Stimulated activated CD4-positive, alpha-beta T cell treated with anti-CD3 and anti-CD28 coated beads, Interleukin-15, amount 100 ng/mL, for 1 hour (primary cell): ENCODE measurements around the gene NCAM2.
"Not testable (repeated sequence)": the region's sequence is repeated elsewhere in the genome, so short reads cannot be mapped to it uniquely, and the experiment has no call there.

Experiments used
- DNase-seq, 2 donors: peaks; one replicate each; pipeline ENCODE4 v3.0.0-alpha.2; 2020; ENCODE audit warnings: low read depth in 1 of 2, low spot score in 1 of 2

The NCAM2 gene

DNA sequence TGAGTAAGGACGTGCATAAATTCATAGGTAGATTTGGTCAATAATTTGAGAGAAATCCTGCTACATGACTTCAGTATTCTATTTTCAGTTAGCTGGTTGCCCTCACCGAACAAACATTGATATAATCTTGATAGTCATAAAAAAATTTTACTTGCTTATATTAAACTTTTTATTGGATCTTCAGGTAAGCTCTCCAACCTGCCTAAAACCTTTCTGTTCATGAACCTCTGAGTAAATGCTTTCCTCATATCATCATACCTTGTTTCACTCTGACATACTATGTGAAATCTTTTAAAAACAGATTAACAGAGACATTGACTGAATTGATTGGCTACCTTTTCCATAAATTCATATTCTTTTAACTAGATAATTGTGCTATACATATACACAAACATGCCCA, 299.0 kb downstream of the NCAM2 start:
- DNase-seq, result no peak

DNA sequence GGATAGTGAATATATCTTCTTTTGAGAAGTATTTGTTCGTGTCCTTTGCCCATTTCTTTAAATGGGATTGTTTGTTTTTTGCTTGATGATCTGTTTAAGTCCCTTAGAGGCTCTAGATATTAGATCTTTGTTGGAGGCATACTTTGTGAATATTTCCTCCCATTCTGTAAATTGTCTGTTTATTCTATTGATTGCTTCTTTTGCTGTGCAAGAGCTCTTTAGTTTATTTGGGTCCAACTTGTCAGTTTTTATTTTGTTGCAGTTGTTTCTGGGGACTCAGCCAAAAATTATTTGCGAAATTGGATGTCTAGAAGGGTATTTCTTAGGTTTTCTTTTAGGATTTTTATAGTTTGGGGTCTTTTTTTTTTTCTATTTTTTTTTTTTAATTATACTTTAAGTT, 302.8 kb downstream of the NCAM2 start:
- no peak for DNase-seq

DNA sequence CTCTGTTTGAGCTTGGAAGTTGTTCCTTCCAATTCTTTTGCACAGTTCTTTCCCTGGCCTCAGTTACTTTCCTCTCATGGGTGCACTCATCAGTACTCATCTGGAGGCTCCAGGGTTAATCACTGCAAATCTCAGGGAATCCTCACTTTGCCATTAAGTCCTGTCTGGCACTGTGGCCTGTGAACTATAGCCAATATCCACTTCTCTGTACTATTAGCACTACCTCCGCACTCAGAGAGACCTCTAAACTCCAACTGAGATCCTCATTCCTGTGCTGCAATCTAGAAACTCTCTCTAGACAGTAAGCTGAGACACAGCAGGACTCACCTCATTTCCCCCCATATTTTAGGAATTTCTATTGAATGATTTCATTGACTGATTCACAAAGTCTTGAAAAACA, 311.3 kb downstream of the NCAM2 start:
- no peak for DNase-seq

DNA sequence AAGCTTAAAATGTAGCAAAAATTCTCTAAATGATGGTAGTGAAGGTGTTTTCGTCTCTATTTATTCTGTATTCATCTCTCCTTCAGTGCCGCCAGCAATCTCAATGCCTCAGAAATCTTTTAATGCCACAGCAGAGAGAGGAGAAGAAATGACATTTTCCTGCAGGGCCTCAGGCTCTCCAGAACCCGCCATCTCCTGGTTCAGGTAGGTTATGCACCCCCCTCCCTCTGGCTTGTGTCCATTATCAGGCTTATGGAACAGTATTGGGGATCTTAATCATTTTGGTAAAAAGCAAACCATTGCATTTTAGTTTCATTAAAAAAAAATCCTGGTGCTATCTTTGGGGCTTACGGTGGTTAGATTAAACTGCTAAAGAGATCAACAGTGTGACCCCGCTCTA, 326.1 kb downstream of the NCAM2 start:
- DNase-seq, result no peak

DNA sequence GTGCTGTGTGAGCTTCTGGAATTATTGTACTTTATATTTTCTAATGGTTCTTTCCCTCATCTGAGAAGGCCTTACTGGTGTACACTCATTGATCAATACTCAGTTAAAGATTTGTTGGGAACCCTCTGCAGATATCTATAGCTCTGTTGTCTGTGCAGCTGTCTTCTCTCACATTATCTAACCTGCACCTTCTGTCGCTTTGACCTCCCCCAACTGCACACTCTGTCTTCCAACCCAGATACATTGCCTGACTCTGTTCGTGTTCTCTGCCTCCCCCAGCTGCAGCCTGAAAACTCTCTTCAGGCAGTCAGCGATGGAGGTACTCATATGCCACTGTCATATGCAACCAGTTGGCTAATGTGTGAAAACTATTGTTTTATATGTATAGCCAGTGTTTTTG, 334.3 kb downstream of the NCAM2 start:
- DNase-seq, result no peak

DNA sequence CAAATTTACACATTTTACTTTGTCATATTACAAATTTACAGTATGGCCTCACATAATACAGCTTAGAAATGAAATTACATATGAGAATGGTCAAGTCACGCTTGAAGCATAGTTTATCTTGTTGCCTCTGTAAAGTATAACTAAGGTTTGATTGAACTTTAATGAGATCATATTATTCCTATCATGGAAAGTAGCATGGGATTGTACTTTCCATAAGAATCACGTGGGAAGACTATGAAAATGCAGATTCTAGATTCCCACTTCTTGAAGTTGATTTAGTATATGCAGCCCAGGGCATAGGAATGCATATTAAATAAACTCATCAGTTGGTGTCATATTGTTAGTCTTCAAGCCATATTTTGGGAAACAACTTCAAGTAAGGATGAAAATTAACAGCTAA, 342.8 kb downstream of the NCAM2 start:
- DNase-seq, result no peak

DNA sequence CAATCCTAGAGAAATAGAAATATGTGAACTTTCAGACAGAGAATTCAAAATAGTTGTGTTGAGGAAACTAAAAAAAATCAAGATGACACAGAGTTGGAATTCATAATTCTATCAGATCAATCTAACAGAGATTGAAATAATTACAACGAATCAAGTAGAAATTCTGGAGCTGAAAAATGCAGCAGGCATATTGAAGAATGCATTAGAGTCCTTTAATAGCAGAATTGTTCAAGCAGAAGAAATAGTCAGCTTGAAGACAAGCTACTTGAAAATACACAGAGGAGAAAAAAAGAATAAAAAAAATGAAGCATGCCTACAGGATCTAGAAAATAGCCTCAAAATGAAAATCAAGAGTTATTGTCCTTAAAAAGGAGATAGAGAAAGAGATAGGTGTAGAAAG, 347.1 kb downstream of the NCAM2 start:
- no peak for DNase-seq

DNA sequence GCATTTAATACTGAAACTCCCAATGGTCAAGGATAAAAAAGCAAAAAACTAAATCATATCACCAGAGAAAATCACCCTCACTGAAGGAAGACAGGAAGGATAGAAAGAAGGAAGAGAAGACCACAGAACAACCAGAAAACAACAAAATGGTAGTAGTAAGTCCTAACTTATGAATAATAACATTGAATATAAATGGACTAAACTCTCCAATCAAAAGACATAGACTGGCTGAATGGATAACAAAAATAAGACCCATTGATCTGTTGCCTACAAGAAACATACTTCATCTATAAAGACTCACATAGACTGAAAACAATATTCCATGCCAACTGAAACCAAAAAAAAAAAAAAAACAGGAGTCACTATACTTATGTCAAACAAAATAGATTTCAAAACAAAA, 347.7 kb downstream of the NCAM2 start:
- DNase-seq, result no peak

DNA sequence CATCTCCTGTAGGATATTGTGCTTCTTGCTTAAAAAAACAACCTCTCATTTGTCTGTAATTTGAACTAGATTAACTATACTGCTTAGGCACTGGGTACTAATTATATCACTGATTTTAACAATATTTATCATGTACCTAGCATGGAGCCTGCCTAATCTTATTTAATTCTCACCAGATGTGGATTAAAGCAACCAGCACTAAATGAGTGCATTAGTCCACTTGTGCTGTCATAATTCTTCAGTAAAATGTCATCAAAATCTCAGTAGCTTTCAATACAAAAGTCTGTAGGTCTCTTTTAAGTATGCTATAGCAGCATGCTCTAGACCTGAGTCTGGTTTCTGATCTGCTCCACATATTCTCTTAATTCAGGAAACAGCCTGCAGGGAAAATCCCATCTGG, 368.1 kb downstream of the NCAM2 start:
- no peak for DNase-seq

DNA sequence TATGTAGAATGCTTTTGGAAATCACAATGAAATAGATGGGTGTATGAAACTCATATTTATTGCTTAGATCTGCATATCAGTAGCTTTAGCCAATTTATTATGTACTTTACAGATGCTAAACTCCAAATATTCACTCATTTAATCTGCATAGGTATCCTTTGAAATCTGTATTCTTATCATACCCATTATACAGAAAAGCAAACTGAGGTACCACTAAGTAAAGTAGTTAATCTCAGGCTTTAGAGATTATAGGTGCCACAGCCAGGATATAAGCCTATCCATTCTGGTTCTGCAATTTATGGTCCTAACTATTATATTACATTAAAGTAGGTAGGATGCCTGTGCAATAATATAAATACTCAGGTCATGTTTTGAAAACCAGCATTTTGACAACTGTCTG, 369.4 kb downstream of the NCAM2 start:
- DNase-seq, result no peak

DNA sequence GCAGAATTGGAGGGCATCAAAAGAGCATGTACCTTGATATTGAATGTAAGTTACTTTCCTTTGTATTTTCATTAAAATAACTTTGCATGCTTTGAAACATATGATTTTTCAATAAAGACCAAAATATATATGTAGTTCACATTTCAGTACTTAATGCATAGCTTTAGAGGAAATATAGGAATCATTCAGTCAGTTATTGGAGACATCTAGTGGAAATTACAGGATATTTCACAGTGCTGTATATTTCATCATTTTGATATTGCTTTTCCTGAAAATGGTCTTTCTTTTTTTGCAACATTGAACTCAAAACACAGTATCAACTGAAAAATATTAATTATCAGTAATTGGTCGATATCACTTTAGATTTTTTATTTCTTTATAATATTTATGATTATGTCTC, 375.8 kb downstream of the NCAM2 start:
- no peak for DNase-seq

DNA sequence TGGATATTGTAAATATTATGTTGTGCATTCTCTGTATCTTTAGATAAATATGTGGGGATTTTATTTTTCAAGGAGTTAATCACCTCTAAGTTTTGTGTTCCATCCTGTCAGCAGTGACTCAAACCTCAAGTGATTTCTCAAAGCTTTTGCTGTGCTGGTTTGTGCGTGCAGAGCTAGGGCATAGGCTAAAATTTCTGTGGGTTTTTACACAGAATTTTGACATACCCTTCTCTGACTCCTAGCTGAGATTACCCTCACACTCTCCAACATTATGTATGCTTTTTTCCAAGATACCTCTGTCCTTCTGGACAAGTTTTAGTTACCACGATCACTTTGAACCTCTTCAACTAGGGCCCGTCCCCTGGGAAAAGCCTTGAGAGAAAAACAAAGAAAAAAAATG, 384.9 kb downstream of the NCAM2 start:
- no peak for DNase-seq

DNA sequence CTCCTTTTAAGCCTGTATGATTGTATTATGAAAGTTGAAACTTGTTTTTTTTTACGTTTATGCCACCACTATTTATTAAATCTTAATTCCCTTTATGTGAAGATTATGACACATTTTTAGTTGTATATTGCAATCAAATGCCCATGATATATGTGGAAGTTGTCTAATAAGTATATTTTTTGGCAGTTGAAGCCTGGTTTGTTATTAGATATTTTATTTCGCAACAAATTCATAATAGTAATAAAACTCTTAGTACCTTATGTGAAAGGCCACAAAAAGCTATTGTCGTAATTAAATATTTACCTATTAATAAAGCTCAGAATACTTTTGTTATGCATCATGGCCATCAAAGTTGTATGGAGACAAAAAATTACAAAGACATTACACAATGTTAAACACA, 386.8 kb downstream of the NCAM2 start:
- DNase-seq, result no peak

DNA sequence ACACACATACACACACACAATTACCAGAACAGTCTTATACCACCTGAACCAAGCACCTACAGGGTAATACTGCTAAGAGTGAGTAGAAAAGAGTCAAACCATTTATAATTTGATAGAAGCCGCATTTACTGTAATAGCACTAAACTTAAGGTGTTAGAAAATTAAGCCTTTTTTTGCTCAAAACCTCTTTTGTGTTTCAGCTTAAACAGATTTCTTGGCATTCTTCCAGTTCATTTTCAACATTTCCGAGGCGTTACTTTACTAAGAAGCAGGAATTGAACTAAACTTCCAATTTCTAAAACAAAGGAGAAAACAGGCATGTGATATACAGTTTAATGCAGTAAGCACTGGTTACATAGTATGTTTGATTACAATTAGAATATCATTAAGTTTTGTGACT, 387.2 kb downstream of the NCAM2 start:
- DNase-seq, result no peak

DNA sequence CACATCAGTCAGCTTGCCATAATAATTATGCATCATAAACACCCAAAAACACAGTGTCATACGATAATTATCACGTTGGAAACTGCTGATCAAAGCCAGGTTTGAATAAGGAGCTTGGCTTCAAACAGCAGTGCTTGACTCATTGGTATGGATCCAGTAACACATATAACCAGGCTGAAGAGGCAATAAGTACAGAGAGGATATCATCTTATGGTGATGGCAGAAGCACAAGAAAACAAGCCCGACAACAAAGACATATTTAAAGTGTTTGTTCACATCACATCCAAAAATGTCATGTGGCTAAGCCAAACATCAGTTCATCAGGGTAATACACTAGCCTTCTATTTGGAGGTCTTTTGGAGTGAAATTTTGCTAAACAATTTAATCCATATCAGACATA, 389.7 kb downstream of the NCAM2 start:
- no peak for DNase-seq

DNA sequence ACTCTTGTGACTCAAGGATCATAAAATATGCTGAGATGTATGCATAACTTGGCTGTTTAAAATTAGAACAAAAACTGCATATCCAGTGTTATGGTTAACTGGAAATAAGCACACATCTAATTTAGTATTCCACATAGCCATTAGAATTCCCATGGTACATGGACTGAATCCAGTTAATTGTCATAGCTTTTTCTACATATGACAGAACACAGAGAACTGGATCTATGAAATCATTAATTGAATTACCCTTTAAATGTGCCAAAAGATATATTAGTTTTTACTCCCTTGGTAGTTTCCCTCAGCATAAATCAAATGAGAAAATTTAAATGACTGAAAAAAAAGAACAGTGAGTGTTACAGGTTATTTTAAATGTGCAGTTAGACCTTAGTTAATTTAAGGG, 395.9 kb downstream of the NCAM2 start:
- DNase-seq, result no peak

DNA sequence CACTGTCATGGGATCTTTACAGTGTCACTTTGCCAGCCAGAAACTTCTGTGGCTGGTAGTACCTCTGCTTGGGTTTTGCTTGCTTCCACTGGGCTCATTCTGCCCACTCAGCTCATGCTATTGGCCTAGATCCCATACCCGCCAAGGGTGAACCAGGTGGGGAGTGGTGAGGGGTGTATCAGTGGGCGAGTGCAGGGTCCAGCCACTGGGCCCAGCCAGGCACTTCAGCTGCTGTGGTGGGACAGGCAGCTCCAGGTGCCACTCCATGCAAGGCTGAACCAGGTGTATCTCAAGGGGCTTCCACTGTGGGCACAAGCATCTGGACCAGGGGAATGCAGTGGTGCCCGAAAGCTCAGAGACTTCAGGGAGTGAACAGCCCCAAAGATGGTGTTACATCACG, 398.2 kb downstream of the NCAM2 start:
- DNase-seq, result no peak

DNA sequence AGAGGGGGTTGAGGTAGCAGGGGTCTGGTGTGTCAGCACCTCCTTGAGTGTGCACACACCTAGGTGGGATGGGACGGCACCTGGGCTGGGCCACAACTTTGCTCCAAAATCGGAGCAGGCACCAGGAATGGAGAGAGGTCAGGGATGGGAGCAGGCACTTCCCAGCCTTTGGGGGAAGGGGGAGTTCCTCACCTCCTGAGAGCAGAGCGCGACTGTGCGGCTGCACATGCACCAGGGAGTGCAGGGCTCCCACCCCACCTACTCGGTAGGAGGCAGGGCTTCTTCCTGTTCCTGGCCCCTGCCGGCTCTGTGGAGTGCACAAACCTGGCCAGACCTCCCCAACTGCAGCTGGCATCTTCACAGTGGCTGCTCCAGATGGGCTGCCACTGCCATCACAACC, 399.3 kb downstream of the NCAM2 start:
- DNase-seq, result no peak

DNA sequence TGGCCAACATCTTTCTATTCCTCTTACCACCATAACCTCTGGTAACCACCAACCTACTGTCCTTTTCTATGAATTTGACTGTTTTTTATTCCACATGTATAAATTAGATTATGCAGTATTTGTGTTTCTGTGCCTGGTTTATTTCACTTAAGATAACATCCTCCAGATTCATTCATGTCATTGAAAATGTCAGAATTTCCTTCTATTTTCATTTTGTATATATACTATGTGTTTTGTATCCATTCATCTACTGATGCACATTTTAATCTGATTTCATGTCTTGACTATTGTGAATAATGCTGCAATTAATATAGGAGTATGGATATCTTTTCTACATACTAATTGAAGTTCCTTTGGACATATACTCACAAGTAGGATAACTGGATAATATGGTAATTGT, 403.2 kb downstream of the NCAM2 start:
- DNase-seq, result no peak

DNA sequence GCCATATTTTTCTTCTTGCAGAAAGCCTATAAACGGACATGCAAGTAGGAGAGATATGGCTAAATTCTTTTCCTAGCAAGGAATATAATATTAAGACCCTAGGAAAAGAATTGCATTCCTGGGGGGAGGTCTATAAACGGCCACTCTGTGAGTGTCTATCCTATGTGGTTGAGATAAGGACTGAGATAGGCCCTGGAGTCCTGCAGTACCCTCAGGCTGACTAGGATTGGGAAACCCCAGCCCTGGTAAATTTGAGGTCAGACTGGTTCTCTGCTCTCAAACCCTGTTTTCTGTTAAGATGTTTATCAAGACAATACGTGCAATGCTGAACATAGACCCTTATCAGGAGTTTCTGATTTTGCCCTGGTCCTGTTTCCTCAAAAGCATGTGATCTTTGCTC, 404.0 kb downstream of the NCAM2 start:
- DNase-seq, result not testable (repeated sequence)

DNA sequence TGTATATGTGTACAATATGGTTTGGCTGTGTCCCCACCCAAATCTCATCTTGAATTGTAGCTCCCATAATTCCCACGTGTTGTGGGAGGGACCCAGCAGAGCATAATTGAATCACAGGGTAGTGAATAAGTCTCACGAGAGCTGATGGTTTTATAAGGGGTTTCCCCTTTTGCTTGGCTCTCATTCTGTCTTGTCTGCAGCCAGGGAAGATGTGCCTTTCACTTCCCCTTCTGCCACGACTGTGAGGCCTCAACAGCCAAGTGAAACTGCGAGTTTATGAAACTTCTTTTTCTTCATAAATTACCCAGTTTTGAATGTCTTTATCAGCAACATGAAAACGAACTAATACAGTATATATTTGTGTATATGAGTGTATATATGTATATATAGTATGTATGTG, 406.1 kb downstream of the NCAM2 start:
- DNase-seq, result not testable (repeated sequence)

DNA sequence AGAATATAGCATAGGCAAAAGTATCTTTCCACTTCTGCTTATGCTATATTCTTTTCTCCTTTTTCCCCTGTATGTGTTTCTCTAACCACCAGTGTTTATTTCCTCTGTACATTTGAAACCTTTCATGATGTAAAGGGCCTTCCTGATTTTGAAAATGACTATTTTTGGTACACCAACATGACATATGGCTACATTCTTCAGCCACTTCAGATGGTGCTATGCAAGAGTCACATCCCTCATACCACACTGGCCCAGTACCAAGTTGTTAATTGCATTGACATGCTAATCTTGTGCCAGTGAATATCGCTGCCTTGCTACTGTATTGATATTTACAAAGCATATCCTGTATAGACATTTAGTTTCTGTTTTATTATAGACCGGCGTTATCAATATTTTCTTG, 408.7 kb downstream of the NCAM2 start:
- no peak for DNase-seq

DNA sequence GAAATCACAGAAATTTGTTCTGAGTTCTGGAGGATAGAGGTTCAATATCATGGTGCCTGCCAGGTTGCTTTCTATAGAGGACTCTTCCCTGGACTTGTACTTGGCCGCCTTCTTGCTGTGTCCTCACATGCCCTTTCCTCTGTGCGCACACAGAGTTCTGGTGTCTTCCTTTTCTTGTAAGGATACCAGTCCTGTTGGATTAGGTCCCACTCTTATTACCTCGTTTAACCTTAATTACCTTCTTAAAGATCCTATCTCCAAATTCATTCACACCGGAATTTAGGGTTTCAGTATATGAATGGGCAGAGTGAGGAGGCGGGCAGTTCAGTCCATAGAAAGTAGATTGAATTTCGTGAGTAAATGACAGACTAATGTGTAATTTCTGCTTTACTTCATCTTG, 413.9 kb downstream of the NCAM2 start:
- DNase-seq, result no peak

DNA sequence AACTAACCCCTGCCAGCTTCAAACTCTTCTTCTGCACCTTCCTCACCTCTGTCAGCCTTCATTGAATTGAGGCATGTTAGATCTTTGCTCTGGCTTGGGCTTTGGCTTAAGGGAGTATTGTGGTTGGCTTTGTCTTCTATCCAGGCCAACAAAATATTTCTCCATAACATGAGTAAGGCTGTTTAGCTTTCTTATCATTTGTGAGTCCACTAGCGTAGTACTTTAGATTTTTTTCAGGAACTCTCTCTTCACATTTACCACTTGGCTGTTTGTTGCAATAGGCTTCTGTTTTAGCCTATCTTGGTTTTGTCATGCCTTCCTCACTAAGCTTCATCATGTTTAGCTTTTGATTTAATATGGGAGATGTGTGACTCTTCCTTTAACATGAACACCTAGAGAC, 417.5 kb downstream of the NCAM2 start:
- DNase-seq, result no peak
